DOHH2 (cell line): ENCODE results near the gene STX8.

Experiments used
- EZH2phosphoT487 ChIP-seq: fragments of 200-600 bp; sonication (generic); IDR thresholded peaks from 2 replicates; pipeline ENCODE4 v1.6.1; 2017; ENCODE audit warnings: borderline replicate concordance, mild to moderate bottlenecking, antibody characterized with exemption, low read length, moderate library complexity, mixed read lengths
- TF ChIP-seq, protein P1 (sequence below): fragments of 200-600 bp; sonication (generic); IDR thresholded peaks from one replicate; pipeline ENCODE4 v1.5.1; 2014; ENCODE audit warnings: antibody characterized with exemption, mild to moderate bottlenecking, low read depth, low read length; ENCODE audit not compliant: poor library complexity, severe bottlenecking

DNA sequence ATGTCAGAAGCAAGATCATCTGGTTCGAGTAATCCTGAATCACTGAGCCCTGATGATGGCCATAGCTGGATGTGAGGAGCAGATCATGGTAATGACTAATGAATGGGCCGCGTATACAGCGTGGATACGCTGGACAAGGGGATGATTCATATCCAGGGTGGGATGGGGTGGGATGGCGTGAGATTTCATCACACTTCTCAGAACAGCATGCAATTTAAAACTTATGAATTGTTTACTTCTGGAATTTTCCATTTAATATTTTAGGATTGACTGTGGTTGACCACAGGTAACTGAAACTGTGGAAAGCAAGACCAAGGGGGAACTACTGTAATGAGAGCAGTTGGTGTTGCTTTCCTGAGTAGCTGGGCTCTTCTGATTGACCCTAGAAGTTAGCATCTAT lies 225.5 kb downstream of the STX8 start:
- TF ChIP-seq, protein P1, sequence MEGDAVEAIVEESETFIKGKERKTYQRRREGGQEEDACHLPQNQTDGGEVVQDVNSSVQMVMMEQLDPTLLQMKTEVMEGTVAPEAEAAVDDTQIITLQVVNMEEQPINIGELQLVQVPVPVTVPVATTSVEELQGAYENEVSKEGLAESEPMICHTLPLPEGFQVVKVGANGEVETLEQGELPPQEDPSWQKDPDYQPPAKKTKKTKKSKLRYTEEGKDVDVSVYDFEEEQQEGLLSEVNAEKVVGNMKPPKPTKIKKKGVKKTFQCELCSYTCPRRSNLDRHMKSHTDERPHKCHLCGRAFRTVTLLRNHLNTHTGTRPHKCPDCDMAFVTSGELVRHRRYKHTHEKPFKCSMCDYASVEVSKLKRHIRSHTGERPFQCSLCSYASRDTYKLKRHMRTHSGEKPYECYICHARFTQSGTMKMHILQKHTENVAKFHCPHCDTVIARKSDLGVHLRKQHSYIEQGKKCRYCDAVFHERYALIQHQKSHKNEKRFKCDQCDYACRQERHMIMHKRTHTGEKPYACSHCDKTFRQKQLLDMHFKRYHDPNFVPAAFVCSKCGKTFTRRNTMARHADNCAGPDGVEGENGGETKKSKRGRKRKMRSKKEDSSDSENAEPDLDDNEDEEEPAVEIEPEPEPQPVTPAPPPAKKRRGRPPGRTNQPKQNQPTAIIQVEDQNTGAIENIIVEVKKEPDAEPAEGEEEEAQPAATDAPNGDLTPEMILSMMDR, result no peak
- no peak for TF ChIP-seq EZH2phosphoT487
